HG03469 (cell line): ENCODE results near the gene CTNNBL1.

ENCODE experiments used
- ATAC-seq: cut with Tn5 transposase; IDR thresholded peaks from one replicate; pipeline ENCODE4 v1.9.1; 2021; ENCODE audit warnings: mild to moderate bottlenecking, moderate library complexity, moderate number of reproducible peaks; ENCODE audit not compliant: unreplicated experiment

CTNNBL1 gene

DNA sequence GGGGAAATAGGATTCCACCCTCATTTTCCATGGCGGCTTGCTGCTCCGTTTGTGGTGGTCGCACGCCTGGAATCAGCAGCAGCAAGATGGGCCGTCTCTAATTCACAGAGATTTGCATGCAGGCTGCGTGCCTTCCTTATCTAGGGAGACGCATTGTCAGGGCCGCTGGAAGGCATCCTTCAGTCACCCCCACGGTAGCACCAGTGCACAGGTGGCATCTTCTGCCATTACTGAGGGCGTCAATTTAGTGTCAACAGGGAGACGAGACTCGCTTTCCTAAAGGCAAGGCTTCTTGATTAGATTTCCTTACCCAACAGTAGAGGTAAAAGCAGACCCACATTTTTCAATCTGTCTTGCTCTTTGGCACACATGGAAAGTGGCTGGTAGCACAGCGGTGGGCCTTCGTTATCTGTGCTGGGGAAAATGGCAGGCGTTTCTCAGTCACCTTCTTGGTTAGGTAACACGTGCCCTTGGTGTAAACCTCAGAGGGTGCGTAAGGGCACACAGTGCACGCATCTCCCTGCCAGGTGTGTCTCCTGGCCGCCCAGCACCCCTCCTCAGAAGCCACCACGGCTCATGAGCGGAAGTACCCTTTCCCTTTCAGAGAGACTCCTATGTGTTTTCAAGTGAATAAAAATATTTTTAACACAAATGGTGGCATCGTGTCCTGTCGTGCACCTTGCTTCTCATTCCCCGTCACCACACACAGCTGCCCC is 181.8 kb downstream of the CTNNBL1 start:
- ATAC-seq, result no peak

DNA sequence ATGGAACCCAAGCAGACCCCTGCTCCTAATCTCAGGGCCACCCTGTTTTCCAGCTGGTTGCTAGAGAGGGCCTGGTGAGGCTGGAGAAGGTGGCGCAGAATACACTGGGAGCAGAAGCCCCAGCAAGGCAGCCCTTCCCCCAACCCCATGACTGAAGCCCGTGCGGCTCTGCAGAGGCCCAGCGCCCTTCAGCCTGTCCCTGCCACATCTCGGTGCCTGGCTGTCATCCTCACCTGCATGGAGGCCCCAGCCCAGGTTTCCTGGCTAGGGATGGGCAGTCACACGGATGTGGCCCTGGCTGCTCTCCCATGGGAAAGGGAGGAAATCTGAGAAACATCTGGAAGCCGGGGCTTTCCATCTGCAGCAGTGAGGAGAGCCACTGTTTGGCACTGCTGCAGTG is 183.0 kb downstream of the CTNNBL1 start:
- ATAC-seq, result no peak

DNA sequence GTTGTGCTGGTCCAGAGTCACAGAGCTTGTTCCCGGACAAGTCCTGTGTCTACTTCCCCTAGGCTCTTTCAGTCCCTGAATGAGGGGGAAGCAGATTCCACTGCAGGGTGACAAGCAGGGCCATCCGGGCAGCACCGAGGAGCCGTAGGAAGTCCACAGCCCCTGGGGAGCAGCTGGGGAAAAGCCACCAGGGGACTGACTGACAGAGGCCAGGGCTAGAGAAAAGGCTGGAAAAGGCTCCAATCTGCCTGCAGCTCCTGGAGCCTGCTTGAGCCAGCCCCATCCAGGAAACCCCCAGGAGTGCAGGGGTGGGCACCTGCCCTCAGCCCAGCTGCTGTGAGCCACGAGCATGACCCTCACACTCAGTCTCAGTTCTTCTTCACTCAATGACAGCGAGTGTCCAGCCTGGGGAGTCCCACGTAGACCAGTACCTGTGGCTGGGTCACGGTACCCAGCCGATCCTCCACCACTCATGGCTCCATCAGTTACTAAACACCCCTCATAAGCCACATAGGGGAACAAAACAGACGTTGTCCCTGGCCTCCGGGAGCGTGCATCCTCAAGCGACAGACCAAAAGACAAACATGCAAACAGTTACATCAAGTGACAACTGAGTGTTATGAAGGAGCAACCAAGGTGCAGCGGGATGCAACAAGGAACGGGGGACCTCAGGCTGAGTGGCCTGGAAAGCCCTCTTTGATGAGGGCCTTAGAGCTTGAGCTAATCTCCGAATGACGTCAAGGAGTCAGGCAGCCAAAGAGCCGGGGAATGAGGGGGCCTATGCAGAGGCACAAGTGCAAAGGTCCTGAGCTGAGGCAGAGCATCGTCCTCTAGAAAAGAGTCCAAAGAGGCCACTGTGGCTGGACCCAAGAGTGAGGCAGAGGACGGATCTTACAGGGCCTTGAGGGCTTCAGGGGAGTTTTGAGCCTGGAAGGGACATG is 184.3 kb downstream of the CTNNBL1 start:
- ATAC-seq, result no peak

DNA sequence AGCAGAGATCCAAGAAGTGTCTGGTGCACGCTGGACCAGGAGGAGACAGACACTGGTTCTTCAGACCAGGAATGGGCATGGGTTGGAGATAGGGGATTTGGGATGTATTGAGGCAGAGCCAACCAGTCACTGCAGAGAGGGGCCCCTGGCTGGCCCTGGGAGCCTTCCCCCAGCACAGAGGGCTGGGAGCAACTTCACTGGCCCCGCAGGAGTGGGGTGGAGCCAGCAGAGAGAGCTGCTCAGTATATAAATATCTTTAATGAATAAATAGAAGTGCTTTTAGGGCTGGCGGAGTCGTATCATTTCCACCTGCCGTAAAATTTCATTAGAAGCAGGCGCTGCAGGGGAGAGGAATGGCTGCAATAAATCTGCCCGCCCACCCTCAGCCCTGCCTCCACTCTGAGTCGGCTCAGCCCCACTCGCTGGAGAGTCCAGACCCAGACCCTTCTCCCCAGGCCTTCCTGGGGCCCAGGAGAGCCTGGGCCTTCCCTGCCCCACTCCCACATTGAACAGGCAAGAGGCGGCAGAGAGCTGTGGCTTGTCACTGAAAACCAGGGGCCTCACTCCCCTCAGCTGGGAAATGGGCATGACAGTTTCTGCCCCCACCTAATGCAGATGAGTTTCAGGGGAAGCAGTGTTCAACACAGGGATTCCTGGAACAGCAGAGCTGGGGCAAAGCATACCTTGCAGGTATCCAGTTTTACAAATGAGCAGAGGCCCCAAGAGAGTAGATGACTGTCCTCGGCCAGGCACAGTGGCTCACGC is 185.2 kb downstream of the CTNNBL1 start:
- ATAC-seq, result no peak

DNA sequence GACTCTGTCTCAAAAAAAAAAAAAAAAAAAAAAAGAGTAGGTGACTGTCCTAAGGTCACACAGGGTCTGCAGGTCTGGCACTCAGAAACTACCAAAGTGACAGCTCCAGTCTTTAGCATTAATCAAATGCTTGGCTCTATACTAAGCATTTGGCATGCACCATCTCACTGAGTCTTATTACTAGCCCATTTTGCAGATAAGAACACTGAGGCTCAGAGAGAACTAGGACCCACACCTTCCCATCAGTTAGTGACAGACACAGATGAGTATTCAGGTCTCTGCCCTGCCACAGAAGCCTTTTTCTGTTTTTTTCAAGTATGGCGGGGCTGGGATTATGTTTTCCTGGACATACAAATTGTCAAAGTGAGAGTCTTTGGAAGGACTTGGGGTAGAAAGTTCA is 186.0 kb downstream of the CTNNBL1 start:
- no peak for ATAC-seq

DNA sequence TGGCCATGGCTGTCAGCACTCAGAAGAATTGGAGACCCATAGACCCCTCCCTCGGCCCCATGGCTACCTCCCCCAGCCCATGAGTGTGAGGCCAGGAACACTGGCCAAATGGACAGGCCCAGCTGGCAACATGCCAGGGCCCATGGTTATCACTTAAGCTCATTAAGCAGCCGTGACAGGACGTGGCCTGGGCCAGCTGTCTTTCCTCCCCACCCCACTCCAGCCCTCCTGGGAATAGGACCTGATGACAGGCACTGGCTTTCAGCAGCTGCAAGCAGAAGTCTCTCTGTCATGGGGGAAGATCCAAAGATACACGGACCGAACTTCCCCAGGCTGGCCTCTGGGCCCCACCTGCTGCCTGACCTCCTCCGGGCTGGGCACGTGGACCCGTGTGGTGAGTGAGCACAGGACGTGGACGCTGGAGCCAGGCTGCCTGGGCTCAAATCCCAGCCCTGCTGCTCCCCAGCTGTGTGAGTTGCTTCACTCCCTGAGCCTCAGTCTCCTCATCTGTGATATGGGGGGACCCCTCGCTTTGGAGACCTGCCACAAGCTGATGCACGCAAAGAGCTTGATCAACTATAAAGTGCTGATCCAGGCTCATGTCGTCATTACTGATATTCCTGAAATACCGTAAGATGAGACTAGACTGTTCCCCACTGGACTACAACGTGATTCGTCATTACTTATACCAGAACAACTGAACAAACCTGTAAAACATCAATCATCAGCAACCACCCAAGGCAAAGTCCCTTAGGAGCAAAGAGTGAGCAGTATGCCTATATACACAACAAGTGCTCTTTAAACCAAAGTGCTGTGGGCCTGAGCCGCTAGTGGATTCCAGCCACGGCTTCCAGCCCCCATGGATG is 187.1 kb downstream of the CTNNBL1 start:
- ATAC-seq, result no peak

DNA sequence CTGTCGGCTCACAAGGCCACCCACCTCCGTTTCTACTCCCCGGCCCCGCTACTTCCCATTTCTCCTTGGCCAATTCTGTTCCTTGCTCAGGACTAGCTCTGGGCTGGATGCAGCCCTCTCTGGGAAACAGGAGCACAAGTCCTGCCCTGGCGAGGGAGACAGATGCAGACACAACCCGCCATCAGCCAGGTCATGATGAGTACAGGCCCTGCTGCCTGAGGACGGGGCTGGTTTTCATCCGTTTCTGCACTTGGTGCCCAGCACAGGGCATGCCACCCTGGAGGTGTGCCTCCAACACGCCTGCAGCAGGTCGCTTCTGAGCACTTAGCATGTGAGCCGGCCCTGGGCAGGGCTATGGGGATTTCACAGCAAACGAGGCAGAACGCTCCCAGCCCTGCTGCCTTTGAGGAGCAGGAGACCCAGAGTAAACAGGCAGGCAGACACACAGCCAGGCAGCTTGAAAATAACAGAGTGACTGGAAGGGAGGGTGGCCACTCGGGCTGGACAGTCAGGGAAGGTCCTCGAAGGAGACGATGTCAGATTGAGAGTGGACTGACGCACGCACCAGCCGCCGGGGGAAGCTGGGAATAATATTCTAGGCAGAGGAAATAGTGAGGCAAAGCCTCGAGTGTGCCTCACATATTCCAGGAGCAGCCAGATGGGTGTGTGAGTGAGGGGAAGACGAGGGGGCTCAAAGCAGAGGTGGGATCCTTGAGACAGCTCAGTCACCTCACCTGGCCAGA is 187.9 kb downstream of the CTNNBL1 start:
- no peak for ATAC-seq

DNA sequence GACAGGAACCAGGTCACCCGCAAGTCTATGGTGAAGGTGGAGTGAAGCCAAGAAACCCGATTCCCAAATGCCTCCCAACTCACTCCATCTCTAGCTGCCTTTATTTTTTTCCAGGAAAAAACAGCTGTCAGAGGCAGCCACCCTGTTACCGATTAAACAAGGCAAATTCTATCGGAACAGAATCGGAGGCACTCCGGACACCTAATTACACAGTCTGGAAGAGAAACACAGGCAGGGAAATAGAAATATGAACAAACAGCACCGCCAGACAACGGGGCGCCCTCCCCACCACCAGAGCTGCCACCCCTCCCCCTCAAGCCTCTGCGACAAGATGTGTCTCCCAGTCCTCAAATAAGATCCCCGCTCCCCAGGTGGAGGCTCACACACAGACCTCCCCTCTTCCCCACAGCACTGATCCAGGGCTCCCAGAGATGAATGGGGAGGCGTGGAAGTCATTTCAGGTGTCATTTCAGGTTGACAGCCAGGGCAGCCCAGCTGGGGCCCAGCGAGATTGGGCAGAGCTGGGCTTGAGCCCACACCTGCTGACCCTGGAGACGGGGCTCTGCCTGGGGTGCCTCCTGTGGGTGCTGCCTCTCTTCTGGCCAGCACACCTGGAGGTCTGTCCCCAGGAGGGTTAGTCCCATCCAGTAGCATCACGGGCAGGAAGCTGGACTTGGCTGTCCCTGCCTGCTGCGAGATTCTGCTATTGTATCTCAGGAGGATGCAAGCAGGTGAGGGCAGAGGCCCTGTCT is 189.3 kb downstream of the CTNNBL1 start:
- ATAC-seq, result no peak

DNA sequence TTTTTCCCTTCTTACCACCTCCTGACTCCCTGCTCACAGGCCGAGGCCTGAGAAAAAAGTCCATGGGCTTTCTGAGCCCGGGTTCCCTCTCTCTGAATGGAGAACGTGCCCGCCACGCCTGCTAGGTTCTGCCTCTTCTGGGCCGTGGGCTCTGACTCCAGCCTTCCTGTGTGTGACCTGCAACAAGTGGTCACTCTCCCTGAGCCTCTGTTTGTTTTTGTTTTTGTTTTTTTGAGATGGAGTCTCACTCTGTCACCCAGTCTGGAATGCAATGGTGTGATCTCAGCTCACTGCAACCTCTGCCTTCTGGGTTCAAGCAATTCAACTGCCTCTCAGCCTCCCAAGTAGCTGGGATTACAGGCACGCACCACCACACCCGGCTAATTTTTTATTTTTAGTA is 191.2 kb downstream of the CTNNBL1 start:
- ATAC-seq, result no peak

DNA sequence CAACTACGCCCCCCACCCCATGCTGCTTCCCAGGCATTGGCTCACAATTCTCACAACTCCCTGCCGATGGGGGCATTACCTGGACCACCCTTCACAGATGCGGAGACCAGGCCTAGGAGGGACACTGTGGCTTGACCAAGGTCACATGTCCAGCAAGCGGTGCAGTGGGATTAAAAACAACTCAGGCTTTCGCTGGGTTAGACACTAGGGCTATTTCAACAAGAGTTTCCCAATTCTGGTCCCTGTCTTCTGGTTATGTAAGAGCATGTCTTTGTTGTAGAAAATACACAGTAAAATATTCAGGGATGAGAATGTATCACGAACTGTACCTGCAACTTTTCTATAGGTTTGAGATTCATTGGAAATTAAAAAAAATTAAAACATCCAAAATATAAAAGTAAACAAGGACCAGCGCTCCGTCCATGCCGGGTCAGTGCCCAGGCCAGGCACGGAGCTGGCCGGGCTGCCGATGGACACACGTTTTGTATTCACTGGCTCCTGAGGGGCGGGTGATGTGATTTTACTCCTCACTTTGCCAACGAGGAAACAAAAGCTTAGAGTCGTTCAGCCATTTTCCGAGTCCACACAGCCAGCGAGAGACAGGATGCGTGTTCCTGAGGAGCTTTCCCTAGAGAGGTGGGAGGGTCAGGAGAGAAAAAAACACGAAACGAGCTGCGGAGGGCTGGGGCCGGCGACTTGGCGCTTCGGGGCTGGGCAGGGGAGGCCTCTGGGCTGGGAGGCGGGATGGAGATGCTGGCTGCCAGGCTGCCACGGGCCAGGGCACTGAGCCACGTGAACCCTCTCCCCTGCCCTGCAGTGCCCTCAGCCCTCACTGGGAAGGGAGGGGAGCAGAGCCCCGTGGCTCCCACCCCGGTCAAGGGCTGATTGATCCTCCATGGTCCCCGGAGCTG is 192.0 kb downstream of the CTNNBL1 start:
- ATAC-seq, result no peak

DNA sequence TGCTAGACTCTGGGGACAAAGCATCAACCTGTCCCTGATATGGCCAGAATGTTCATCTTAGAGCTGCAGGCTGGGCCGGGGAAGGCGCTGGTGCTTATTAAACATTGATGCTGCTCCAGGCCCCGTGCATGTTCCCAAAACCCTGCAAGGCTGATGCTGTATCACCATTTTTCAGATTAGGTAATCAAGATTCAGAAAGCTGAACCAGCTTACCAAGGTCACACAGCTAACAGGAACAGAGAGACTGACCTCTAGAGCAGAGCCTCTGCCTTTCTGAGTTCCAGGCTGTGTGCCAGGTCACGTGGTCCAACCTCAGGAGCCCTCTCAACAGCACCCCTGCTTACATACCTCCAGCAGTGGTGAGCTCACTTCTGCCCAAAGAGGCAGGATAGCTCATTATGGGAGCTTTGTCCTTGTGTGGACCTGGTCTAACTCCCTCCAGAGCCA is 193.0 kb downstream of the CTNNBL1 start:
- ATAC-seq, result no peak

DNA sequence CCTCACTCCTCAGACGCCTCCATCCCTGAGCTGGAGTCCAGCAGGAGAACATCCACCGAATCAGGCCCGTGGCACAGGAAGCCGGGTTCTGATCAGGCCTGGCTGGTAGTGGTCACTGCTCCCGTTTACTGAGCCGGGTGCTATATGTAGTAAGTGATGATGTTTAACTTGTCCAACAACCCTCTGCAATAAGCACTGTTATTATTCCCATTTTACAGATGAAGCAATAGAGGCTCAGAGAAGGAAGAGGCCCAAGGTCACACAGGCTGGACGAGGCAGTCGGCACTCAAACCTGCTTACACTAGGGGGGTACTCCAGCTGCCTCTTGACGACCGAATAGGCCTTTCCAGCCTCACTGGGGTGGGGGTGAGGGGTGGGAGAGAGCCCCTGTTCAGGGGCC is 194.8 kb downstream of the CTNNBL1 start:
- no peak for ATAC-seq

DNA sequence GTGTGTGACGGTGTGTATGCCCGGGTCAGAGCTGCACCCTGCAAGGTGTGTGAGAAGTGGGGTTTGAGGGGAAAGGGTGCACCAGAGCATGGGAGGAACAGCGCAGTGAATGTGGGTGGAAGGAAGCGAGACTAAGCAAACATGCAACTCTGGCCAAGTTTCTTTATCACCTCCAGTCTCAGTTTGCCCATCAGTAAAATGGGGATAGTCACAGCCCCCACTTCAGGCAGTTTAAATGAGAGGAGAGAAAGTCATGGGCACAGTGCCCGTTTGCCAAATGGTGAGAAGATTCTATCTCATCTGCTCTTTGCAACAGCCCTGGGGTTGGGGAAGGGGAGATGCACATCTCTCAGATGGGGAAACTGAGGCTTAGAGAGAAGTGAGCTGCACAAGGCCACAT is 196.3 kb downstream of the CTNNBL1 start:
- no peak for ATAC-seq

DNA sequence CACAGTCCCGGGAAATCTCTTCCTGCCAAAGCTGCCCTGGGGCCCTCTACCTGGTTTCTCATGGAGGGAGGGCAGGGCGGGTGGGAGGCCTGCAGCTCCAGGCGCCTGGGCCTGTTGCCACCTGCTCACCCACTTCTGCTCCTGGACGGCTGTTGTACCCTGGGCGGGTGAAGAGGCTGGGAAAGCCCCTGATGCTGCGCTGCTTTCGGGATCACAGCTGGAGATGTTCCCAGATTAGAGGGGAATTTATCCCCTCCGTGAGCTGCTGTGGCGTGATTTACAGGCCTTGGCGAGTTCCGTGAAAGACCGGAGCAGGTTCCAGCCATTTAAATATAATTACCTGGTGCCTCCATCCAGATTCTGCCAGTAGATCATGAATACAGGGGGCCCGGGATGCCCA is 196.8 kb downstream of the CTNNBL1 start:
- no peak for ATAC-seq

DNA sequence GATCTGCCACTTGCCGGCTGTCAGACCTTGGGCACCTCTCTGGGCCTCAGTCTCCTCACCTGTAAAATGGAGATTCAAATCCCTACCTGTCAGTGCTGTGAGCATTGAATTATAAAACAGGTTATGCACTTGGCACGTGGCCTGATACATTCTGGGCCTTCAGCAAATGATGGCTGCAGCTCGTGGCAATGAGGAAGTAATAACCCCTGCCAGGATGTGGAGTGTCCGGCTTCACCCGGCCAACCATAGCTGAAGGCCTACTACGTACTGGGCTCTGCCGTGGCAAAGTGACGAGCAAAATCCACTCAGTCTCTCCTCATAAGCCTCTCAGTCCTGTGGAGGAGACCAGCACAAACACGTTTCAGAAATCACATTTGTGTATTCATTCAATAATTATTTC is 198.2 kb downstream of the CTNNBL1 start:
- ATAC-seq, result no peak

DNA sequence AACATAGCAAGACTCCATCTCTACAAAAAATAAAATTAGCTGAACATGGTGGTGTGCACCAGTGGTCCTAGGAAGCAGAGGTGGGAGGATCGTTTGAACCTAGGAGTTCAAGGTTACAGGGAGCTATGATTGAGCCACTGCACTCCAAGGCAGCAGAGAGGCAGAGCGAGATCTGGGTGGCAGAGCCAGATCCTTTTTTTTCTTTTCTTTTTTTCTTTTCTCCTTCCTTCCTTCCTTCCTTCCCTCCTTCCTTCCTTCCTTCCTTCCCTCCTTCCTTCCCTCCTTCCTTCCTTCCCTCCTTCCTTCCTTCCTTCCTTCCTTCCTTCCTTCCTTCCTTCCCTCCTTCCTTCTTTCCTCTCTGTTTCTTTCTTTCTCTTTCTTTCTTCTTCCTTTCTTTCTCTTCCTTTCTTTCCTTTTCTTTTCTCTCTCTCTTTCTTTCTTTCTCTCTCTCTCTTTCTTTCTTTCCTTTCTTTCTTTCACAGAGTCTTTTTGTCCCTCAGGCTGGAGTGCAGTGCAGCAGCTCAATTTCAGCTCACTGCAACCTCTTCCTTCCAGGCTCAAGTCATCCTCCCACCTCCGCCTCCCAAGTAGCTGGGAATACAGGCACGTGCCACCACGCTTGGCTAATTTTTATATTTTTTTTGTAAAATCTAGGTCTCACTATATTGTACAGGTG is 199.9 kb downstream of the CTNNBL1 start:
- ATAC-seq, result no peak

DNA sequence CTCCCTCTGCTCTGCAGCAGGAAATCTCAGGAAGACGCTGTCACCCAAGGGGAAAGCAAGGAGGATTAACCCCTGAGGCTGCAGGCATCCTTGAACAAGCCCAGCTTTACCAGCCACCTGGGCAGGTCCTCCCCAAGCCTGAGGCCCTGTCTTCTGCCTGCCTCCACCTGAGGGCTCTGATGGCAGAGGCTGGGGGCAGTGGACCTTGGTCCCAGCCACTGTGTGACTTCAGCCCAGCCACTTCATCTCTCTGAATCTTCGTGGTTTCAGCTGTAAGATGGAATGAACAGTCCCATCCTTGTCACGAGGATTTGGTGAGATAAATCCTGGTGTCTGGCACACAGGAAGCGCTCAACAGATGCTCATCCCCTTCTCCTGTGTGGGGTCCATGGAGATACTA is 200.6 kb downstream of the CTNNBL1 start:
- no peak for ATAC-seq
